Mammary microvascular endothelial cell (primary cell): Measurements from ENCODE around the gene RGS6. TPM values are rescaled to one million over a fixed set of nuclear protein-coding genes. Genes with fewer than 3 reads are reported as not detected.

ENCODE experiments used
- total RNA-seq: library from RNA; depleted of rRNA; stranded (reverse); fragments of >200 nt; gene quantifications from 2 replicates; pipeline ENCODE4 v1.2.3, GENCODE V29; 2015

RGS6 gene
- not detected in 2 replicates for total RNA-seq

DNA sequence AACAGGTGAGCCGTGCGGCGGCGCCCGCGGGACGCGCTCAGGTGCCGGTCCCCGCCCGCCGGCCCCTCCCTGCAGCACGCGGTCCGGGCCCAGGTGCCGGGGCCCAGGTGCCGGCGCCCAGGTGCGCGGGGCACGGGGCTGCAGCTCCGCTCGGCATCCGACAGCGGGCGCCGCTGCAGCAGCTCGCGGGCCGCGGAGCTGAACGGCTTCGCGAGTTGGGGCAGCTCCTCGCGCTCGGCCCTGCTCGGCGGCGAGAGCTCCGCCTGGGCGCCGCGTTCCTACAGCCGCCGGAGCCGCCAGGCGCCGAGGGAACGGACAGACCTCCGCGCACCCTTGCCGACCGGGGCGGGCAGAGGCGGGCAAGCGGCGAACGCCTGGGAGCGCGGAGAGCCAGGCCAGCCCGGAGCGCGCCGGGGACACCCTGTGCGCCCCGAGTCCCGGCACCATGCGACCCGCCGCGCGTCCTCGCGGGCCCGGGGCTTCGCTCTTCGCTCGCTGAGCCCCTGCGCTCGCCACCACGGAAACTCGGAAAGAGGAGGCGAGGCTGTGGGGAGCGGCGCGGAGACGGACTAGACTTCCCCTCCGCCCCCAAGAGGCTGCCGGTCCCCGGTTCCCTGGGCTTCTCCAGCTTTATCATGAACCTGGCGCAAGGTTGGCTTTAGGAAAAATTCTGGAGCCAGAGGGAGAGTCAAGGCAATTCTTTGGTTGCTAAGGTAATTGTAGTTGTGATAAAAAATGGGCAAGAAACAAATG, at the start of gene RGS6:
RGS6 (plus strand) TSS at position 201 of the 753 bp plus-strand sequence.

